ENCODE data around the gene ANKS1A.

The ANKS1A gene

DNA sequence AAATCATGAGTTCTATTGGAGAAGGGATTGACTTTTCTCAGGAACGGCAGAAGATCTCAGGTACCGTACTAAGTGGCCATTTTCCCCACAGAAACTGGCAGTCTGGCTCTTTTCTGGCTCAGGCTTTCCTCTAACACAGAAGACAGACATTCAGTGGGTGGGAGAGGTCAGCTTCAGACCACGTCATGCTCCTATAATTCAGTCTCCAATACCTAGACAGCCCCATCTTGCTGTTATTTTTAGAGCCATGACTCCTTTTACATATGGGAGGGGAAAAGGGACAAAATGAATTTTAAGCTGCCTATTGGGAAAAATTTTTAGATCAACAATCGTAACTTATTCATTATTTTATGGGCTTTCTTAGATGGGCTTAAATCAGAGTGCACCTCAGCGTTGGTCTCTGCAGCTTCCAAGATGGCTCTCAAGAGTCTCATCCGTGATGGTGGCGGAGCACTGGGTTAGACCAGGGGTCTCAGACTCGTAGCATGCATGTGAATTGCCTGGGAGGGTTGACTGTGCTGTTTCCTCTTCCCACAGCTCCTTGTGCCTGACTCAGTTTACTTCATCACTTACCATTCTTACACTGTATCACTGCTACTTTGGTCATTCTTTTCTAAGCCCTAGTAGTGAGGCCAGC lies 165.2 kb downstream of the ANKS1A start:
- DNase-seq (ENCODE audit: low read depth in 2 of 2): no peak

DNA sequence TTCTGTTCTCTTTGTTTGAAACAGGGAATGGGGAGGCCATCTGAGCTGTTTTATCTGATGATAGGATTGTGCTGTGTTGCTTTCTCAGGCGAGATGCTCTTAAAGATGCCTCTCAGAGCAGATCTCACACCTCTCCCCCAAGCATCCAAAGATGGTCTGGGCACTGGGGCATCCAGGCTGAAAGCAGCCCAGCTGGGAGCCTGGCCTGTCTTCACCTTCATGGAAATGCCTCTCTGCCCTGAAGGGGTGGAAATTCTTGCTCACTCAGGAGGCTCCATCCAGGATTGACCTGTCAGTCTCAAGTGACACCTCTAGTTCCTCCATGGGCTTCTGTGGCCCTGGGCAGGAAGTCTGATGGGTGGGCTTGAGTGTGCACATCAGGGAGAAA lies 165.7 kb downstream of the ANKS1A start:
- DNase-seq (ENCODE audit: low read depth in 2 of 2): no peak

DNA sequence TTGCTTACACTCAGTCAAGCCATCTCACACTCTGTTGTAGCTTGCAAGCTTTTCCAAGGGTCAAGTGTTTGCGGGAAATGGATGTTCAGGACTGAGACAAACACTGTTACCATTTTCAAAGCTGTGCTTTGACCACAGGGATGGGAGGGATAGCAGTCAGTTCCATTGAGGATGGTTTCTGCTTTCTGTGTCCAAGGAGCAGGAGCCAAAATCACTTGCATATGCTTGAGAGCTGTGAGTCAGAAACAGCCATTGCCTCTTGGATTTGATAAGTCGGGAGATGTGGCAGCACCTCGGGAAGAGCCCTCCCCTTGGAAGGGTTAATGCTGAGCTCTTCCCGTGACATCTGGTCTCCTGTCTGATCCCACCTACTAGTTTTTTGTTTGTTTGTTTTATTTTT lies 166.8 kb downstream of the ANKS1A start:
- DNase-seq (ENCODE audit: low read depth in 2 of 2): no peak

DNA sequence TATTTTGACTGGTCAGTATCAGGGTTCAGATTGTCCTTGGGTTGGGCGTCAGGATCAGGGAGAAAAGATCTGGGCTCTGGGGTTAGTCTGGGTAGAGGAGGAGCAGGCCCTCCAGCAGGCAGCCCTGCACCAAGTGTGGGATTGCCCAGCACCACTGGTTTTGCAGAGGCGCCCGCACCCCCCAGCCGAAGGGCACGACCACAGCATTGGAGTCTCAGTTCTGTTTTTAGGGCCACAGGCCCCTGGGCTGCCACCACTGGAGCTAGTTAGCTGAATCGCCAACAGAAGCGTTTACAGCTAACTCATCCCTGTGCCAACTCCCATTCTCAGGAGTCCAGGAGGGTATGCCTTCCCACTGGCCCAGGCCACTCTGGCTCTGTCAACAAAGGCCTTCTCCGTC lies 167.9 kb downstream of the ANKS1A start:
- DNase-seq (ENCODE audit: low read depth in 2 of 2): no peak

DNA sequence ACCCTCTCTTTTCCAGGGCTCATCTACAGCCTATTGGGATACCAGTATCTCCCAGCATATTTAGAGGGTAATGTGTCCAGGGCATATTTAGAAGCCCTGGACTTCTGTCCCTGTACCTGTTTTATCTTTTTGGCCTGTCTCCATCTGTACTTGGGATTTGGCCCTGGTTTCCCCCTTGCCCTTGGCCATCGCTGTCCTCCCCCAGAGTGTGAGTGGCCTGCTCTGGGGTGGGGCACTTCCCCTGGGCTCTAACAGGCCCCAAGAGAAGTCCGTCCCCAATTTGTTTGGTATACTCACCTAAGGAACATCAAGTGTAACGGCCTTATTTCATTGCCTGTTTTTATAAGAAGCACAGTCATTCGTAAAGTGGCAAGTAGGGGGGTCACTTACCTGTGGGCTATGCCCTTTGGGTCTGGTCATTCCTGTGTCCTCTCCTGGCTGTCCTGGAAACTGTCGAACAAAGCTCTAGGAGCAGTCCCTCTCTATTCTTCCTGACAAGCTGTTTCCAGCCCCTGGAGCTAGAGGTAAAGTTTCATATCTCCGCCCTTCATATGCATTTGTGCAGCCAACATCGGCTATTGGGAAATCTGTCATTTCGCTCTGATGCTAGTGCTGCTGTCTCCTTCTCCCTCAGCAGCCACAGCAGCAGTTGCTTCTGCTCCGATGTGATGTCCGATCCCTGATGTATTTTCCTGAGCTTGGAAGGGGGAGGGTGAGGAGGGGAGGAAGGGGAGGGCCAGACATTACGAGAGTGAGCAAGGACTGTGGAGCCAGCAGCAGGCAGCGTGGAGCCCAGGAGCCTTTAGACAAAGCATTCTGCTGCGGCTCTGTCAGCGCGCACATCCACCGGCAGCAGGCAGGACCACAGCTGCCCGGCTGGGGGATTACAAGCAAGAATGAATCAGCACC lies 168.6 kb downstream of the ANKS1A start:
- DNase-seq (ENCODE audit: low read depth in 2 of 2): no peak

DNA sequence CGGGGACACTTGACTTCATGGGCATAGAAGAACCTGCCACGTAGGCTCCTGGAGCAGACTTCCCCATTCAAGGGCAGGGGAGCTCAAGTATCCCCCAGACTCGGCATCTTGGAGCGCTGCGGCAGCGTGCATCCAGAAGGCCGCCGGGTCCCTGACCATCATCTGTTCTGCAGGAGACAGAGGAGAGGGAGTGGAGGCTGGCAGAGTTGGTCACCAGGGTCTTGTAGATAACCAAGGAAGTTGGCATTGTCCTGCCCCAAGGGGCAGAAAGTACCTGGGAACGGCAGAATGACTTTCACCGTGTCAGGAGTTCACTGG lies 169.3 kb downstream of the ANKS1A start:
- DNase-seq (ENCODE audit: low read depth in 2 of 2): no peak

DNA sequence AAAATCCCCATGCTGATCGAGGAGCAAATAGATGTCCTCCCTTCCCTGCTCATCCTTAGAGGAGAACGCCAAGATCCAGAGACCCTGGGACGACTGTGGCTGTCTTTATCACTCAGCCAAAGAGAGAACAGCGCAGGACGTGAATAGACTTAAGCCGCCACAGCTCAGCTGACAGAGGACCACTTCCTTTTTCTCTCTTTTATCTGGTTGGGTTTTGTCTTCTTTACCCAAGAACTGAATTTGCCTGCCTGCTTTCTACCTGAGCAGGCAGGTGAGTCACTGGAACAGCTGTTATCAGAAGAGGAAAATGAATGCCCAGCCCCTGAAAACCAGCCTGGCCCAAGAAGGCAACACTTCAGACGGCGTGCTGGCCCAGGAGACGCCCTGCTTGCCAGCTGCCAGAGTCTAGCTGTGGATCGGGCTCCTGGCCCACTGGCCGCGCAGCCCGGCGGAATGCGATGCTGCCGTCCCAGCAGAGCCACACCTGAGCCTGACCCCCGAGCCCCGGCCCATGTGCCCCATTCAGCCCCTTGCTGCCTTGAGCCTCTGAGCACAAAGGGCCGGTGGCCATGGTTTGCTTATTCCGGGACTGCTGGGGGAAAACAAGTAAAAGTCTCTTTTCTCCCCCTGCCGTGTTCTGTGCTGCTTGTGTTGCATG lies 169.9 kb downstream of the ANKS1A start:
- DNase-seq (ENCODE audit: low read depth in 2 of 2): no peak

DNA sequence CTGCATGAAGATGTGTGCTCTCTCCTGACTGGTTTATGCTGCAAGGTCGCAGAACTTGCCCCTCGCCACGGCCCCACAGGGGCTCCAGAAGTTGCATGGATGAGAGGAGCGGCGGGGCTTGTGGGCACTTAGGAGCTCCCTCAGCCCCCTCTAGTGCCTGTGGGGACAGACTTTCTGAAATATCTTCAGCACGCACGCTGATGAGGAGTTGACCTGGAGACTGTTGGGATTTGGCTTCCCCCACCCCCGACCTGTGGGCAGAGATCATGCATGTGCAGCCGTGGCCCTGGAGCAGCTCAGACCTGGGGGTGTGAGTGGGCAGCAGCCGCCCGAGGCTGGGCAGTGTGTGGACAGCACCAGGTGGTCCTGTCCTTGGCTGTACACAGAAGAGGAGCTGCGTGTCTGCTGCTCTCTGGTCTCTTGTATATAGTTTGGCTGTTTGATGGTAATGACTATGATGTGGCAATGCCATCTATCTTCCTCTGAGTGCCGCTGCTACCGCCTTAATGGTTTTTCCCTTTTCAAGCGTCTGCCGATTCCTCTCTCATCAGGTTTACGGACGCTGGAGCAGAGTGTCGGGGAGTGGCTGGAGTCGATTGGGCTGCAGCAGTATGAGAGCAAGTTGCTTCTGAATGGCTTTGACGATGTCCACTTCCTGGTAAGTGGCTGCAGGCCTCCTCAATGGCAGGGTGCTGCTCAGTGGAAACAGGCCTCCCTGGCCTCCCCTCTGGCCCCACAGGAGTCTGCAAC lies 170.7 kb downstream of the ANKS1A start:
- no peak for DNase-seq (ENCODE audit: low read depth in 2 of 2)

DNA sequence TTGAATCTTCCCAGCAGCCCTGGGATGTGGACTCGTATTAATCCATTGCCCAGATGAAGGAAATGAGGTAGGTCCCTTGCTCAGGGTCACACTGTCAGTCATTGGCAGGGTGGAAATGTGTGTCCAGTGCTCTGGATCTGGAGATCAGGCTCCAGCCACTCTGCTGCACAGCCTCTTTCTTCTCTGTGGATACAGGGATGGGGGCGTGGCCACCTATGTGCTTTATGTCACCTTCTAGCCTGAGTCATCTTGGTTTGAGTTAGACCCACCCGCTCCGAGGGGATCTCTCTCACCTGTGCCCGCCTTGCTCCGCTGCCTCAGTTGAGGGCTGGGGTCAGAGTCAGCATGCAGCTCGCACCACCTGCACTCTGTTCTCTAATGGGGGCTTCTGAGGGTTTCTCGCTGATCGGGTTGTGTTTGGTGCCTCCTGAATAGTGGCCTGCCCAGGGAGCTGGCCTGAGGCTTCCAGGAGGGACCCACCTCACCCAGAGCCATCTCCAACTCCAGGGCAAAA lies 172.1 kb downstream of the ANKS1A start:
- no peak for DNase-seq (ENCODE audit: low read depth in 2 of 2)

DNA sequence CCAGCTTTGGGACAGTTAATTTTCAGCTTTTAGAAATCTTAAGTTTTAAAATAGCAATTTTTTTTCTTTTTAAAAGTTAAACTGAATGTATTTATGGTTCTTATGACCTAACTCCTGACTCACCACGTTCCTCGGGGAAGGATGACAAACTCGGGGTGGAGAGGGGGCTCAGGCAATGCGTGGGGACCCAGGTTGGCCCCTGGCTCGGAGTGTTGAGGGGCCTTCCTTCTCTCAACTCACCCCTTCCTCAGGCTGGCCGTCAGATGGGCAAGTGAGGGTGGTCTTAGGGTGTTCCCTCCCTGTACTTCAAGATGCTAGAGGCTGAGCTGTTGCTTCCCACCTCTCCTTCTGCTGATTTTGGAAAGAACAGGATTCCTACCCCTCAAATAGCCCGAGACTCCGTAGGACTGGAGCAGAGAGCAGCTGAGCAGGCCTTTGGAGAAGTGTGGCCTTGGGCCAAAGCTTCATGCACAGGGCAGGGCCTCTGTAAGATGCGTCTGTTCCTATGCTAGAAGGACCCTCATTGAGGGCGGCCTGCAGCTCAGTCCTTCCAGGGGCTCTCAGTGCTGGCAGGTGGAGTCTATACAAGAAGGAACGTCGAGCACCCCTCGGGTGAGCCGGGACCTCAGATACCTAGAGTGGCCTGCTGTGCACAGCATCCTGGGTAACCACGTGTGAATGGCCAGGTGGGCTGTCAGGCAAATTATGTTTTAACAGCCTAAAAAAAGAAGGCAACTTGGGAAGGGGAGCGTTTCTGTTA lies 172.8 kb downstream of the ANKS1A start:
- no peak for DNase-seq (ENCODE audit: low read depth in 2 of 2)

DNA sequence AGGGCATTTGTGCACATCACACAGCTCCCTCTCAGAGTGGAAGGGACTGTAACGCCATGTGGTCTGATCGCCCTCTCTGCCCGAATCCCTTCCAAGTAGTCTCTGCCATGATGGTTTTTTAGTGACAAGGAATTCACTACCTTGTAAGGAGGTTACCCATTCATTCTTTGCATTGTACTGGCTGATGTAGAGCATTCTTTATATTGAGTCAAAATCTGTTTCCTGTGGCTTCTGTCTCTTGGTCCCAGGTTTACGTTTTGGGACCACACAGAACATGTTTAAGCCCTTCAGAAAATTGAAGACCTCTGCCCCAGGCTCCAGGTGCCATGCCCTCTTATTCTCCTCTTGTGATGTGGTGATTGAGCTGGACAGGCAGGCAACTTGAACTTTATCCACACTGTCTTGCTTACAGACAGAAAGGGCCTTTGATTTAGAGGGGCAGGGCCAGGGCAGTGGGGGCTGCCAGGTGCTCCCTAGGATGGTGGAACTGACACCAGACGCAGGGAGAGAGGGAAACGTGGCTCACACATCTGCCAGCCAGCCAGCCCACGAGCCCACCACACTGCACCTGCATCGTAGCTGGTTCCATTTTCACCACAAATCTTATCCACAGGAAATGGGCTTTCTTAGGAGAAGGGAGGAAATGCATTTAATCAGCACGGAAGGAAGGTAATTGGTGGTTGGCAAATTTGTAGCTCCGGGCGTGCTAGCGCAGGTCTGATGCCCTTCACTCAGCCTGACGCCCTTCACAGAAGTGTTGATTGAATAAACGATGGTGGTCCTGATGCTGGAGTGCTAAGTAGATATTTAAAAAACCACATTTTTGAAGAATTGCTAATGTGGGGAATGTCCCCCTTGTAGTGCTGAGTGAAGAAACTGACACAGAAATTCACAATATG lies 173.9 kb downstream of the ANKS1A start:
- no peak for DNase-seq (ENCODE audit: low read depth in 2 of 2)

DNA sequence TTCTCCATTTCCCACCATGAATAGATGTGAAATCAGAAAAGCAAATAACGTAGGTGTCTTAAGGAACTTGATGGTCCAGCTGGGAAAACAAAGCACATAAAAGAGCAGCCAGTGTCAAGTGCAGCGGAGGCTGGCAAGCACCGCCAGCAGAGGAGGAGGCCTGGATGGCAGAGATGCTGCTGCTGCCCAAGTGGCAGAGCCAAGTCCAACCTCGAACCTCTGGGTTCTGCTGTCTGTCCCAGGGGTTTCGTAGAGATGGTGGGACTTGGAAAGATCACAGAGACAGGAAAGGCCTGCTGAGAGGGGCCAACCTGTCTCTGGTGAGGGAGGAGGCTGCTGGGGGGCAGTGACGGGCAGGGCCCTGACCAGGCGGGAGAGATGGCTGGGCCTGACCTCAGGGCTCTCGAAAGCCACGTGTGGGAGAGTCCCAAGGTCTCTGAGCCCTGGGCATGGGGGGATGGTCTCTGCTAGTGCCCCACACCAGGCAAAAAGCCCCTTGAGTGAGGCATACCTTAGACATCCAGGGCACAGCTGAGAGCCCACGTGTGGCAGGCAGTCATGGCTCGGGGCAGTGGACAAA lies 174.7 kb downstream of the ANKS1A start:
- DNase-seq (ENCODE audit: low read depth in 2 of 2): no peak

DNA sequence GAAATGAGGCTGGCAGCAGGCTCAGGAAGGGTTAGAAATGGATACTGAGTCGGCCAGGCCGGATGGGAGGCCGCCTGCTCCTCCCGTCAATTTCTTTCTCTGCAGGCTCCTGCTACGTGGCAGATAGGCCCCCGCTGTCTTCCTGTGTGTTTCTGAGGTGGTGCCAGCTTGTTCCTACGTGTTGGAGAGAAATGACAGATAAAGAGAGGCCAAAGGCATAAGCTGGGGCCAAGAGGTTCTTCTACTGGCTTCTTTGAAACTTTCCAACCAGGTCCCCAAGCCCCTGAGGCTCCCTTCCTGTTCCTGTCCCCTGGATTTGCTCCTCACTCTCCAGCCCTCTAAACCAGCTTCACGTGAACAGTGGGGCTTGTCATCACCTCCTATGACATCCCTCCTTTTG lies 175.2 kb downstream of the ANKS1A start:
- DNase-seq (ENCODE audit: low read depth in 2 of 2): no peak

DNA sequence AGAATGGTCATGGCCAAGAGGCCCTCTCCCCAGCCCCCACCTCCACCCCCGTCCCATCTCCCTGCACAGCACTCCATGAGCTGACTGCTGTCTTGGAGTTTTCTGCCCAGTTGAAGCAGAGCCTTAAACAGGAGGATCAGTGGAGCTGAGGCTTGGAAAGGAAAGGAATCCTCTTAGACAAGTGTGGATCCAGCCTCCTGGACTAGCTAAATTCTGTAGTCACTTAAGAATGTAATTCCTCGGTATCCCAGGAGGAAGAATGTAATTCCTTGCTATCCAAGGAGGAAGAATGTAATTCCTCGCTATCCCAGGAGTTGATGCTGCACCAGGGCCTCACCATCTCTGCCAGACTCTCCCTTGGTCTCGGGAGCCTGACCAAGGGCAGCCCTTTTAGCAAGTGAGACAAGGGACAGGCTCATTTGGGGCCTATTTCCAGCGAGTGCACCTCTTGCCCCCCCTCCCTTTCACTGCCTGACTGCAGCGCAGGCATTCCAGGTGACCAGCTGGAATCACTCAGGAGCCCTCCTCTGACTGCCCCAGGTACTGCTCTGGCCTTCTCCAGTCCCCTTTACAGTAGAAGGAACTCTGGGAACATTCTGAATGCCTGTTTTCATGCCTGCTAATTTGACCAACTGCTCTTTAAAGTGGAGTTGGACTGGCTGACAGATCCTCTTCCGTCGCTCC lies 175.8 kb downstream of the ANKS1A start:
- DNase-seq (ENCODE audit: low read depth in 2 of 2): no peak

DNA sequence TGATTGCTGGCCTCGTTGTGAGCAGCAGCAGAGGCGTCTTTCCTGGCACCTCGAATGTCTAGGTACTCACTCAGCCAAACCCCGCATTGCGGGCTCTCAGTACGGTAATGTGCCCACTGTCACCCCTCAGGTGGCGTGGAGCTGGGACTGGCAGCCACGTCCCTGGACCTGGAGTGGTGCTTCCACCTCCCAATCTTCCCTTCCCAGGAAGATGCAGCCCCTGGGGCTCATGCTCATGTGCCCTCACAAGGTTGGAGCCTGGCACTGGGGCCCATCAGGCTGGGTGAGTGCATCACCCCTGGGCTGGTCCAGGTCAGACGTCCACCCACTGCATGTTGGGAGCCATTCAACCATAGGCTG lies 176.4 kb downstream of the ANKS1A start:
- DNase-seq (ENCODE audit: low read depth in 2 of 2): no peak

DNA sequence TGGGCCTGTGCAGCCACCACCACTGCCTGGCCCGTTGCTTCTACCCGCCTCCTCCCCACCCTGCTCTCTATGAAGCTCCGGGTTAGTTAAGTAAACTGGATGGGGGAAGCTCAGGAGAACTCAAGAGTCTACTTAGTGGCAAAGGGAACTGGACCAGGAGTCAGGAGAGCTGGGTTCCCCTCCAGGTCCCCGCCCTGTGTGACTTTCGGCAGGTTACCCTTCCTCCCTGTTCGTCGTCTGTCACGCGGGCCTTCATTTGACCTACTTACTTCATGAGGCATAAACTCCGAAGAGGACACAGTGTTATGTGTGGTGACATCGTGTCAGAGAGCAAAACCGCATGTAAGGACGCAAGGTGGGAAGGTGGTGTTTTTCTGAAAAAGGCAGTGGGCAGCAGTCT lies 176.8 kb downstream of the ANKS1A start:
- no peak for DNase-seq (ENCODE audit: low read depth in 2 of 2)

DNA sequence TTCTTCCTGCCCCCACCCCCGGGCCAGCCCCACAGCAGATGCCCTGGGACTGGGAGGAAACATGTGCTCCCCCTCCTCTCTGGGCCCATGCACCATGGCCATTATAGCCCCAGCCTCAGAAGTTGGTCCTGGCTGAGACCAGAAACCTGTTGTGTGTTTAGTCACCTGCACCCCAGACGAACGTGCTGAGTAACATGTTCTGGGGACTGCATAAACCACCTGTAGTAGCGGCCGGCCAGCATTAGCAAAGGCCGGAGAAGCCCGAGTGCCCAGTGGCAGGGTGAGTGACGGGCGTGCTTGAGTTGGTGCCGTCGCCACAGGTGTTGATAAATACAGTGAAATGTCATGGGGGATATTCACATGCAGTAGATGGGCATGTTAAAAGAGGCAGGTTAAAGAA lies 178.2 kb downstream of the ANKS1A start:
- DNase-seq (ENCODE audit: low read depth in 2 of 2): no peak

DNA sequence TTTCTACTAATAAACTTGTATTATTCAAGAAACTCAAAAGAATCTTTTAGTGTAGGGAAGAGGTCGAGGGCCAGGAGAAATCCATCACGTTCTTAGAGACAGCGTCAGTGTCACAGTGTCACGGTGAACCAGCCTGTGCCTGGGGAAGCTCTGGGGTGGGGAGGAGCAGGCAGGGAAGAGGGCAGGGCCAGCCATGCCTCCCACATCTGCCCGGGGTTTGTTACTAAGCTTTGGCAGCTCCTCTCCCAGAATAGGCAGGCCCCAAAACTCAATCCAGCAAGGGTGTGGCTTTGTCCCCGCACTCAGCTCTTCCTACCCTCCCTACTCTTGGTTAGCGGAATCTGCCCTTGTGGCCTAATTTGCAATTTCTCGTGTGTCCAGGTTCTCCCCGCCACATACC lies 179.2 kb downstream of the ANKS1A start:
- DNase-seq (ENCODE audit: low read depth in 2 of 2): no peak

DNA sequence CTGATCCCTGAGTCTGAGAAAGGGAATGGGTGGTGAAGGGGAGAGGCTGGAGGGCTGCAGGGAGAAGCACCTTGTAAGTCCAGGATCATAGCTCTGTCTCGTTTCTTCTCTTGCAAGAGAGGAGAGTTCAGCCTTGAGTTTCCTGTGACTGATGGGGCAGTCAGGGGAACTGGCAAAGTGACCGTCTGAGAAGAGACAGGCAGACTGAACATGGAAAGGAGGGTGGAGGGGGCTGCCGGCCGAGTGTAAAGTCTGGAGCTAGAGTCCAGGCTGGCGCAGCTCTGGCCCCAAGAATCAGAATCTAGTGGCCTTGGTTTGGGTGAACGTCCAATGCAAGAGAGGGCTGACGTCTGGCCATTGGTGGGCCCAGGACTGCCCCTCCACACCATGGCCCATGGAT lies 179.6 kb downstream of the ANKS1A start:
- DNase-seq (ENCODE audit: low read depth in 2 of 2): no peak

Data from fibroblast of skin of left quadriceps (primary cell).